ENCODE data around the gene NOL4L.

Gene NOL4L

GRCh38 chr20:32574296-32575226 lies 10.6 kb downstream of the NOL4L start:
- DNase-seq = peak; percentile 48

- DNase-seq = no peak
These were observed 11.8 kb downstream of the NOL4L start for GRCh38 chr20:32573167-32573851.

GRCh38 chr20:32572271-32572968 lies 12.7 kb downstream of the NOL4L start:
- DNase-seq = no peak

GRCh38 chr20:32571566-32571965 lies 13.6 kb downstream of the NOL4L start:
- no peak for DNase-seq

GRCh38 chr20:32570401-32571190 lies 14.5 kb downstream of the NOL4L start:
- DNase-seq = no peak

GRCh38 chr20:32569380-32570305 lies 15.5 kb downstream of the NOL4L start:
- no peak for DNase-seq

- DNase-seq = no peak
These were observed 16.1 kb downstream of the NOL4L start for GRCh38 chr20:32569018-32569379.

- no peak for DNase-seq
These were observed 17.6 kb downstream of the NOL4L start for GRCh38 chr20:32567384-32568178.

GRCh38 chr20:32566379-32567374 lies 18.5 kb downstream of the NOL4L start:
- DNase-seq = no peak

GRCh38 chr20:32565735-32566032 lies 19.4 kb downstream of the NOL4L start:
- DNase-seq = no peak

GRCh38 chr20:32564921-32565734 lies 20.0 kb downstream of the NOL4L start:
- no peak for DNase-seq

GRCh38 chr20:32564440-32564839 lies 20.7 kb downstream of the NOL4L start:
- DNase-seq = no peak

- no peak for DNase-seq
These were observed 21.5 kb downstream of the NOL4L start for GRCh38 chr20:32563311-32564272.

- no peak for DNase-seq
These were observed 22.6 kb downstream of the NOL4L start for GRCh38 chr20:32562495-32562911.

- DNase-seq = no peak
These were observed 23.9 kb downstream of the NOL4L start for GRCh38 chr20:32560989-32561830.

GRCh38 chr20:32560482-32560988 lies 24.6 kb downstream of the NOL4L start:
- DNase-seq = no peak
